ENCODE results near the gene GALNT7. TPM values are rescaled to one million over a fixed set of nuclear protein-coding genes. Genes with fewer than 3 reads are reported as not detected.

The GALNT7 gene
- polyA plus RNA-seq, 3 donors, result 12.3 to 29.0 (median 19.7) TPM

DNA sequence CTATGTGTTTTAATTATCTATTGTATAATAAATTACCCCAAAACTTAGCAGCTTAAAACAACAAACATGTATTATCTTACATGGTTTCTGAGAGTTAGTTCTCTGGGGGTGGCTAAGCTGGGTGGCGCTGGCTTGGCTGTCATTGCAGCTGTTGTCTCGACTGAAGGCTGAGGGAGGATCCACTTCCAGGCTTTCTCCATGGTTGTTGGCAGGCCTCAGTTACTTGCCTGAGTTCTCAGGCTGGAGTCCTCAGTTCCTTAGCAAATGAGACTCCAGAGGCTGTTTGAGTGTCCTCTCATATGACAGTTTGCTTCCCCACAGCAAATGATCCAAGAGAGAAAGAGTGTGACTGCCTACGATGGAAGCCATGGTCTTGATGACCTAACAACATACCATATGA lies 23.5 kb upstream of the GALNT7 start:
- Histone ChIP-seq H3K4me1 (ENCODE audit: control insufficient read depth in 1 of 2, insufficient read depth in 2 of 2, low read length in 2 of 2) (no peaks in the 10 kb centered on the region), H3K27me3 (ENCODE audit: control insufficient read depth in 2 of 2, insufficient read depth in 2 of 2, low read length in 2 of 2) (no peaks in the 10 kb centered on the region), H3K36me3 (replicated peaks in 1 of 2; ENCODE audit: control insufficient read depth in 1 of 2, insufficient read depth in 2 of 2, low read length in 2 of 2) (no peaks in the 10 kb centered on the region), H3K79me2 (ENCODE audit: insufficient read depth, low read length) (no peaks in the 10 kb centered on the region), H2AFZ (ENCODE audit: insufficient read depth, low read depth, low read length, poor library complexity, severe bottlenecking) (no peak overlapping the region), H3K4me2 (replicated peaks; ENCODE audit: extremely low read depth, low read length, poor library complexity, severe bottlenecking) (no peak overlapping the region), H3K9me3 (replicated peaks in 1 of 2; ENCODE audit: control insufficient read depth in 1 of 2, insufficient read depth in 1 of 2, low read length in 2 of 2) (peaks cover 0 to 3% of the 10 kb centered on the region in 2 donors), H3K27ac (ENCODE audit: low read depth in 1 of 2, low read length in 2 of 2) (no peak overlapping the region), H3K4me3 (replicated peaks in 1 of 3; ENCODE audit: low read depth in 2 of 3, low read length in 3 of 3) (no peak overlapping the region), H3K9ac (ENCODE audit: insufficient read depth, low read length, poor library complexity, severe bottlenecking) (no peak overlapping the region), H4K20me1 (ENCODE audit: insufficient read depth, low read length) (no peaks in the 10 kb centered on the region)
- Mint-ChIP-seq H3K9me3 (peaks cover 0 to 12% (median 2%) of the 10 kb centered on the region in 7 donors), H3K4me3 (no peak overlapping the region), H3K27ac (no peak overlapping the region), H3K4me1 (no peaks in the 10 kb centered on the region), H3K36me3 (no peaks in the 10 kb centered on the region), H3K27me3 (ENCODE audit: low read depth in 3 of 3) (no peaks in the 10 kb centered on the region)
- intact Hi-C loops (cut with micrococcal nuclease), result no loop called here
- TF ChIP-seq, protein P1, sequence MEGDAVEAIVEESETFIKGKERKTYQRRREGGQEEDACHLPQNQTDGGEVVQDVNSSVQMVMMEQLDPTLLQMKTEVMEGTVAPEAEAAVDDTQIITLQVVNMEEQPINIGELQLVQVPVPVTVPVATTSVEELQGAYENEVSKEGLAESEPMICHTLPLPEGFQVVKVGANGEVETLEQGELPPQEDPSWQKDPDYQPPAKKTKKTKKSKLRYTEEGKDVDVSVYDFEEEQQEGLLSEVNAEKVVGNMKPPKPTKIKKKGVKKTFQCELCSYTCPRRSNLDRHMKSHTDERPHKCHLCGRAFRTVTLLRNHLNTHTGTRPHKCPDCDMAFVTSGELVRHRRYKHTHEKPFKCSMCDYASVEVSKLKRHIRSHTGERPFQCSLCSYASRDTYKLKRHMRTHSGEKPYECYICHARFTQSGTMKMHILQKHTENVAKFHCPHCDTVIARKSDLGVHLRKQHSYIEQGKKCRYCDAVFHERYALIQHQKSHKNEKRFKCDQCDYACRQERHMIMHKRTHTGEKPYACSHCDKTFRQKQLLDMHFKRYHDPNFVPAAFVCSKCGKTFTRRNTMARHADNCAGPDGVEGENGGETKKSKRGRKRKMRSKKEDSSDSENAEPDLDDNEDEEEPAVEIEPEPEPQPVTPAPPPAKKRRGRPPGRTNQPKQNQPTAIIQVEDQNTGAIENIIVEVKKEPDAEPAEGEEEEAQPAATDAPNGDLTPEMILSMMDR (IDR thresholded peaks at IDR 0.05), result no peak
- WGBS (ENCODE audit: insufficient coverage), result 100% methylated on average over 2 of the region's 3 CpGs
- DNase-seq, result no peak

DNA sequence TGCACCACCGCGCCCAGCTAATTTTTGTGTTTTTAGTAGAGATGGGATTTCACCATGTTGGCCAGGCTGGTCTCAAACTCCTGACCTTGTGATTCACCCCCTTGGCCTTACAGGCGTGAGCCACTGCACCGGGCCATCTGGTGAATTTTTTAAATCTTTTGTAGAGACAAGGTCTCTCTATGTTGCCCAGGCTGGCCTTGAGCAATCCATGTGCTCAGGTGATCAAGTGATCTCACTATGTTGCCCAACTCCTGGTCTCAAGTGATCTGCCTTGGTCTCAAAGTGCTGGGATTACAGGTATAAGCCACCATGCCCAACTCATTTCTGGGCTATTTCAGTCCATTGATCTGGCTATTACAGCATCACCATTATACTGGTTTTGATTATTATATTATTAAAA lies 22.2 kb upstream of the GALNT7 start:
- no peaks in the 10 kb centered on the region for H4K20me1 ChIP-seq (ENCODE audit: insufficient read depth, low read length)
- Mint-ChIP-seq H3K4me3 (no peak overlapping the region), H3K27me3 (ENCODE audit: low read depth in 3 of 3) (no peaks in the 10 kb centered on the region), H3K4me1 (no peaks in the 10 kb centered on the region), H3K36me3 (no peaks in the 10 kb centered on the region), H3K27ac (no peak overlapping the region), H3K9me3 (peaks cover 0 to 11% (median 2%) of the 10 kb centered on the region in 7 donors)
- H3K4me2 ChIP-seq (replicated peaks; ENCODE audit: extremely low read depth, low read length, poor library complexity, severe bottlenecking), result no peak overlapping the region
- no peak overlapping the region for H3K4me3 ChIP-seq (replicated peaks in 1 of 3; ENCODE audit: low read depth in 2 of 3, low read length in 3 of 3)
- H3K4me1 ChIP-seq (ENCODE audit: control insufficient read depth in 1 of 2, insufficient read depth in 2 of 2, low read length in 2 of 2), result no peaks in the 10 kb centered on the region
- H3K79me2 ChIP-seq (ENCODE audit: insufficient read depth, low read length), result no peaks in the 10 kb centered on the region
- H3K27ac ChIP-seq (ENCODE audit: low read depth in 1 of 2, low read length in 2 of 2), result no peak overlapping the region
- no peaks in the 10 kb centered on the region for H3K27me3 ChIP-seq (ENCODE audit: control insufficient read depth in 2 of 2, insufficient read depth in 2 of 2, low read length in 2 of 2)
- no peak for DNase-seq
- H3K9ac ChIP-seq (ENCODE audit: insufficient read depth, low read length, poor library complexity, severe bottlenecking), result no peak overlapping the region
- intact Hi-C loops (cut with micrococcal nuclease), result no loop called here
- H2AFZ ChIP-seq (ENCODE audit: insufficient read depth, low read depth, low read length, poor library complexity, severe bottlenecking), result no peak overlapping the region
- WGBS (ENCODE audit: insufficient coverage), result 94% methylated on average over 2 of the region's 4 CpGs
- no peaks in the 10 kb centered on the region for H3K36me3 ChIP-seq (replicated peaks in 1 of 2; ENCODE audit: control insufficient read depth in 1 of 2, insufficient read depth in 2 of 2, low read length in 2 of 2)
- peaks cover 0 to 3% of the 10 kb centered on the region in 2 donors for H3K9me3 ChIP-seq (replicated peaks in 1 of 2; ENCODE audit: control insufficient read depth in 1 of 2, insufficient read depth in 1 of 2, low read length in 2 of 2)
- TF ChIP-seq, protein P1 (IDR thresholded peaks at IDR 0.05), result no peak
